Activated B cell treated with CpG ODN at 0.5 μM for 24 hours (primary cell): Measurements from ENCODE around the gene EPHA10. TPM values are rescaled to one million over a fixed set of nuclear protein-coding genes. Genes with fewer than 3 reads are reported as not detected.

Experiments used
- ATAC-seq: fragments of 200-7000 bp; cut with Tn5 transposase; one replicate; pipeline ENCODE4 v1.10.0; 2021; ENCODE audit warnings: low read depth, mild to moderate bottlenecking, moderate library complexity
- CTCF ChIA-PET: fragments of 350-600 bp; sonication (Branson Sonifier 250); formaldehyde crosslinking; loops from one replicate; lab custom pipeline; 2021; ENCODE audit warnings: antibody characterized with exemption; lab: Charles Lee
- POLR2A ChIA-PET: fragments of 350-600 bp; sonication (Branson Sonifier 250); formaldehyde crosslinking; loops from one replicate; lab custom pipeline; 2021; ENCODE audit warnings: antibody characterized with exemption; lab: Charles Lee
- DNase-seq: peaks from one replicate; pipeline ENCODE4 v3.0.0; 2022
- H3K27ac Mint-ChIP-seq: one replicate; pipeline ENCODE4 v1.8.0; 2020; ENCODE audit warnings: mixed read lengths
- H3K27me3 Mint-ChIP-seq: one replicate; pipeline ENCODE4 v1.8.0; 2021; ENCODE audit warnings: mixed read lengths
- H3K36me3 Mint-ChIP-seq: one replicate; pipeline ENCODE4 v1.8.0; 2021; ENCODE audit warnings: low read depth, mixed read lengths
- H3K4me1 Mint-ChIP-seq: one replicate; pipeline ENCODE4 v1.8.0; 2021; ENCODE audit warnings: mixed read lengths
- H3K4me3 Mint-ChIP-seq: one replicate; pipeline ENCODE4 v1.8.0; 2020; ENCODE audit warnings: mild to moderate bottlenecking, mixed read lengths
- H3K9me3 Mint-ChIP-seq: one replicate; pipeline ENCODE4 v1.8.0; 2020; ENCODE audit warnings: mixed read lengths
- intact Hi-C: fragments of 100-400 bp; cut with micrococcal nuclease; formaldehyde crosslinking; loops from one replicate; pipeline ENCODE4 v1.15.1; 2024
- total RNA-seq: library from RNA; stranded (reverse); gene quantifications from 2 replicates; pipeline ENCODE4 v1.2.3, GENCODE V29; 2022
- TF ChIP-seq, protein P1 (sequence below): fragments of 200-600 bp; IDR thresholded peaks from one replicate; pipeline ENCODE4 v1.8.0; 2022; ENCODE audit warnings: antibody characterized with exemption, mild to moderate bottlenecking

The EPHA10 gene
- total RNA-seq, 1 donor from 2014 or later, result 0.27 TPM

- H3K4me3 Mint-ChIP-seq, result no peak overlapping the region
- ATAC-seq (no peak), DNase-seq (no peak)
- POLR2A ChIA-PET, result interaction anchor here (1.4 to 1.6 kb wide), 2 partner anchors 10 to 108 kb away, joined by 4 to 9 read pairs; partner anchors contain the start of genes C1orf122 and YRDC
- peaks cover 3% of the 10 kb centered on the region for H3K27me3 Mint-ChIP-seq
- H3K27ac Mint-ChIP-seq, result no peak overlapping the region
- intact Hi-C loops, result no loop called here
- TF ChIP-seq, protein P1, sequence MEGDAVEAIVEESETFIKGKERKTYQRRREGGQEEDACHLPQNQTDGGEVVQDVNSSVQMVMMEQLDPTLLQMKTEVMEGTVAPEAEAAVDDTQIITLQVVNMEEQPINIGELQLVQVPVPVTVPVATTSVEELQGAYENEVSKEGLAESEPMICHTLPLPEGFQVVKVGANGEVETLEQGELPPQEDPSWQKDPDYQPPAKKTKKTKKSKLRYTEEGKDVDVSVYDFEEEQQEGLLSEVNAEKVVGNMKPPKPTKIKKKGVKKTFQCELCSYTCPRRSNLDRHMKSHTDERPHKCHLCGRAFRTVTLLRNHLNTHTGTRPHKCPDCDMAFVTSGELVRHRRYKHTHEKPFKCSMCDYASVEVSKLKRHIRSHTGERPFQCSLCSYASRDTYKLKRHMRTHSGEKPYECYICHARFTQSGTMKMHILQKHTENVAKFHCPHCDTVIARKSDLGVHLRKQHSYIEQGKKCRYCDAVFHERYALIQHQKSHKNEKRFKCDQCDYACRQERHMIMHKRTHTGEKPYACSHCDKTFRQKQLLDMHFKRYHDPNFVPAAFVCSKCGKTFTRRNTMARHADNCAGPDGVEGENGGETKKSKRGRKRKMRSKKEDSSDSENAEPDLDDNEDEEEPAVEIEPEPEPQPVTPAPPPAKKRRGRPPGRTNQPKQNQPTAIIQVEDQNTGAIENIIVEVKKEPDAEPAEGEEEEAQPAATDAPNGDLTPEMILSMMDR, result no peak
- H3K4me1 Mint-ChIP-seq, result peaks cover 22% of the 10 kb centered on the region
- CTCF ChIA-PET, result no interaction called here
- H3K36me3 Mint-ChIP-seq, result peaks cover 42% of the 10 kb centered on the region
- no peaks in the 10 kb centered on the region for H3K9me3 Mint-ChIP-seq
These were observed 32.9 kb upstream of the EPHA10 start for GRCh38 chr1:37797750-37798345.

GRCh38 chr1:37795340-37796125 lies 30.6 kb upstream of the EPHA10 start:
- Mint-ChIP-seq H3K4me1 (peaks cover 23% of the 10 kb centered on the region), H3K27me3 (peaks cover 6% of the 10 kb centered on the region), H3K36me3 (peaks cover 26% of the 10 kb centered on the region), H3K27ac (no peak overlapping the region), H3K9me3 (no peaks in the 10 kb centered on the region), H3K4me3 (peak overlapping the region; percentile 83)
- TF ChIP-seq, protein P1, result no peak
- no peak for DNase-seq
- CTCF ChIA-PET, result no interaction called here
- intact Hi-C loops, result loop anchor here (2.0 kb wide), 1 partner anchor 31 kb away; the partner anchor contains the start of gene EPHA10
- POLR2A ChIA-PET, result interaction anchor here (1.9 kb wide), 1 partner anchor 13 kb away, joined by 8 read pairs; the partner anchor contains the start of gene YRDC
- no peak for ATAC-seq

DNA sequence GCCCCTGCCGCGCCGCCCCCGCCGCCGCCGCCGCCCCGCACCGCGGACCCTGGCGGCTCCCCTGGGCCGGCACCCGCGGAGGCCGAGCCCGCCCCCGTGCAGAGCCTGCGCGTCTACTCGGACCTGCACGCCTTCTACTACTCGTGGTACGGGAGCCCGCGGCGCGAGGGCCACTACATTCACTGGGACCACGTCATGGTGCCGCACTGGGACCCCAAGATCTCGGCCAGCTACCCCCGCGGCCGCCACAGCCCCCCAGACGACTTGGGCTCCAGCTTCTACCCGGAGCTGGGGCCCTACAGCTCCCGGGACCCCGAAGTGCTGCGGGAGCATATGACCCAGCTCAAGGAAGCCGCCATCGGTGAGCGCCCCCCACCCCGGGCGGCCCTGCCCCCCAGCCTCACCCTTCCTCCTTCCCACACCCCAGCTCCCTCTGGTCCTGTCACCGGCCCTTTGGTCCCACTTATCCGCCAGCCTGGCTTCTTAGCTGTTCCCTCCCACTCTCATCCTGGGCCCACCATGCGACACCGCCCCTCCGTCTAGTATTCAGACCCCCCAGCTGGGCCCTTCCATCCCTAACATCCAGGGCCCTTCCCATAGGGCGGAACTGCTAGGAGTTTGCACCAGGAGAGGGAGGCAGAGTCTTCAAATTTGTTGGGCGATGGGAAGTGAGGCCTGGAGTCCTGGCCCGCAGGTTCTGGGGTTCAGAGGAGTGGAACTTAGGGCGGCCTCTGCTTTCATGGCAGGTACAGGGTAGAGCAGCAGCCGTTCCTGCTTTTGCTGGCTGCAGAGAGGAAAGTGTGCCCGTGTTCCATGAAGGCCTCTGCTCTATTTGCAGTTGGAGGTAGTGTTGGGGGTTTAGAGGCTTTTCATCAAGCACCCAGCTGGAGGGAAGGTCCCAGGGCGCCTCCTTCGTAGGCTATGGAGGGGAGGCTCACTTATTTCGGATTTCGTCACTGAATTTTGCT lies 29.7 kb upstream of the EPHA10 start:
- no peak for ATAC-seq
- Mint-ChIP-seq H3K27me3 (peaks cover 13% of the 10 kb centered on the region), H3K27ac (no peak overlapping the region), H3K36me3 (peaks cover 17% of the 10 kb centered on the region), H3K9me3 (no peaks in the 10 kb centered on the region), H3K4me1 (peaks cover 23% of the 10 kb centered on the region), H3K4me3 (peak overlapping the region; percentile 83)
- no peak for DNase-seq
- ChIA-PET CTCF (no interaction called here), POLR2A (interaction anchor here (0.6 to 1.9 kb wide), 4 partner anchors 11 to 23 kb away, joined by 3 to 8 read pairs (median 4); partner anchors contain the start of genes C1orf122 and YRDC)
- intact Hi-C loops, result loop anchor here (1.0 to 5.0 kb wide), 3 partner anchors 14 to 102 kb away; partner anchors contain the start of genes CDCA8, EPHA10 and YRDC
- TF ChIP-seq, protein P1, result no peak

GRCh38 chr1:37793773-37794371 lies 29.0 kb upstream of the EPHA10 start, which contains the start of gene MANEAL:
Gene MANEAL (plus strand): TSS chr1:37793847. CDS start chr1:37794183, 336 bp downstream.
- intact Hi-C loops, result loop anchor here (1.0 to 5.0 kb wide), 3 partner anchors 14 to 102 kb away; partner anchors contain the start of genes CDCA8, EPHA10 and YRDC
- Mint-ChIP-seq H3K4me3 (peak within 1 kb of the TSS; percentile 83), H3K4me1 (peaks cover 23% of the 10 kb centered on the region), H3K9me3 (no peaks in the 10 kb centered on the region), H3K27ac (no peak within 1 kb of the TSS), H3K27me3 (peaks cover 13% of the 10 kb centered on the region), H3K36me3 (peaks cover 9% of the 10 kb centered on the region)
- TF ChIP-seq, protein P1, result no peak
- POLR2A ChIA-PET, result interaction anchor here (0.6 to 1.9 kb wide), 4 partner anchors 12 to 24 kb away, joined by 3 to 8 read pairs (median 4); partner anchors contain the start of genes C1orf122 and YRDC
- DNase-seq (peak; percentile 56), ATAC-seq (peak; percentile 79)
- CTCF ChIA-PET, result no interaction called here
